Measurements from ENCODE around the gene GBX1.

The GBX1 gene

DNA sequence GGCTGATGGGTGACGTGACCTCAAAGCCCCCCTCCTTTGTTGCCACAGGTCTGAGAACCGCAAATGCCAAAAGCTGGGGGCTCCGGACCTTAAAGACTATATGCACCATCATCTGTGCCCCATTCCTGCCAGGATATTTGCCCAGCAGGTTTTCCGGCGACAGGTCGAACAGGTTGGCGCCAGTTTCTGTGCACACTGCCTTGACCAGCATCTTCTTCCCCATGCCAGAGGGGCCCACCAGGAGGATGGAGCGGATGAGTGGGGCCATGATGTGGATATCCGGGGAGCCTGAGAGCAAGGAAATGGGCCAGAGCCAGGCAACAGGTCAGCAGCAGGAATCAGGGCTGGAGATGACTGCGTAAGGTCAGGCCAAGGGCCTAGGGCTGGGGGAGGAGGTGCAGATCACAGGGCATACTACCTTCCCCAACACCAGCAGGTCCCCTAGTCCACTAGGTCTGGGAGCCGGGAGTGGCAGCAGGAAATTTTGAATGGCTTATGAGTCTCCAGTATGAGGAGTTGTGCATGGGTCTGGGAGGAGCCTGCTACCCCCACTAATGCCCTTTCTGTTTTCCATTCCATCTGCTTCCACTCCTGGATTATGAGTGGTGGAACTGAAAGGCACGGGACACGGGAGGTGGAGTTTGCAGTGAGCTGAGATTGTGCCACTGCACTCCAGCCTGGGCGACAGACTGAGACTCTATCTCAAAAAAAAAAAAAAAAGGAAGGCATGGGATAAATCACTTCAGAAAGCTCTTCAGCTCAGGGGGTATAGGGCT, 25.9 kb upstream of the GBX1 start:
- DNase-seq = no peak

DNA sequence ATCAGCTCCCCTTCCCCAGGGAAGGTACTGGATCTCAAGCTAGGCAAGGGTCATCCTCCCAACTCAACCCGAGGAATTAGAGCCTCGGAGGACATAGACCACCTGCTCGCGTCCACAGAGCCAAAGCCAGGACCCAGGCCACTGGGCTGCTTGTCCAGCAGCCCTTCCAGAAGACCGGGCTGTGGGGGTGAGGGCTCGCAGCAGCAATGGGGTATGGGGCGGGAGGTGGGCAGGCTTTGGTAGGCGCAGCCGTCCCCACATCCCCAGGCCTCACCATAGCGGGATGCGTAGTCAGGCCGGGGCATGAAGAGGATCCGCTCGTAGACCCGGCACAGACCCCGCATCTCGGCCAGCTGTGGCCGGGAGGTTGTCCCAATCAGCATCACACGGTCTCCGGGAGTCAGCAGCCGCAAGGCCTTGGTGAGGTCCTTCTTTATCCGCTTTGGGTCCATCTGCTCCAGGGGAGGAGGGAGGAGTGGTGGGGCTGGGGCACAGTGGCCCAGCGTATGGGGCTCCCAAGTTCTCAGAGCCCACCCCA, 24.6 kb upstream of the GBX1 start:
- no peak for DNase-seq

- no peak for DNase-seq
Observed at GRCh38 chr7:151191544-151191943, 24.1 kb upstream of the GBX1 start.

GRCh38 chr7:151189038-151189437, 21.5 kb upstream of the GBX1 start:
- no peak for DNase-seq

GRCh38 chr7:151188252-151188542, 20.7 kb upstream of the GBX1 start:
- no peak for DNase-seq

DNA sequence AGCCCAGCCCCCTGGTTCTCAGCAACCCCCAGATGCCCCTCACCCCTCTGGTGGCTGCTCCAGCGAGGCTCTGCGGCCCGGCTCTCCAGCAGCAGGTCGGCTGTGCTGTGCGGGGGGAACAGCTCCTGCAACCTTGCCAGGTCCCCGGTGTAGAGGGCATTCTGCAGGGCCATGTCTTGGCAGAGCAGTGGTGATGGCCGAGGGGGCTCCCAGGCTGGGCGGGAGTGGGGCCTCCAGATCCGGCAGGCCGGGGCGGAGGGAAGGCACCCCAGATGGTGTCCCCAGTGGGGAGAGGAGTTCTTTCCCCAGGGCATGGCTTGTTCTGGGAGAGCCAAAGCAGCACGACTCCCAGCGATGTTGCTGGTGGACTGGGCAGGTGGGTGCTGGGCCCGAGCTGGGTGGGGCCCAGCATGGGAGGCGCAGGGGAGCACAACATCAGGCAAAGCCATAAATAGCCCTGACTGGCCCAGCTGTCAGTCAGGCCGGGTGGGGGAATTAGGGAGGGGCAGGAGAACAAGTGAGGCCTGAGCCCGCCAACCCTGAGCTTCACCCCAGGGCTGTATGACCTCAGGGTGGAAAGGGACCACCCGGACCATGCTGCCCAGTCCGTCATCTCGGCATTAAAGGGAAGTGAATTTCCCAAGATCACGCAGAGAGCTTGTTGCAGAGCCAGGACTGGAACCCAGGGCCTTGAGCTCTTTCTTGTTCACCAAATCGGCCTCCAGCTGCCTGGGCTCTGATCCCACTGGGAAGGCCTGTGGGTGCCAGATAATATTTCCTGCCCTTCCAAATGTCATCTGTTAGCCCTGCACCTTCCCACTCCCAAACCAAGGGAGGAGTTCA, 20.1 kb upstream of the GBX1 start:
- DNase-seq = no peak

- no peak for DNase-seq
Observed at GRCh38 chr7:151186640-151187408, 19.3 kb upstream of the GBX1 start, which contains the start of gene ASB10. ASB10 (minus strand) TSS chr7:151187250; CDS start chr7:151187130, 120 bp downstream.

GRCh38 chr7:151185762-151186639, 18.5 kb upstream of the GBX1 start:
- no peak for DNase-seq

DNA sequence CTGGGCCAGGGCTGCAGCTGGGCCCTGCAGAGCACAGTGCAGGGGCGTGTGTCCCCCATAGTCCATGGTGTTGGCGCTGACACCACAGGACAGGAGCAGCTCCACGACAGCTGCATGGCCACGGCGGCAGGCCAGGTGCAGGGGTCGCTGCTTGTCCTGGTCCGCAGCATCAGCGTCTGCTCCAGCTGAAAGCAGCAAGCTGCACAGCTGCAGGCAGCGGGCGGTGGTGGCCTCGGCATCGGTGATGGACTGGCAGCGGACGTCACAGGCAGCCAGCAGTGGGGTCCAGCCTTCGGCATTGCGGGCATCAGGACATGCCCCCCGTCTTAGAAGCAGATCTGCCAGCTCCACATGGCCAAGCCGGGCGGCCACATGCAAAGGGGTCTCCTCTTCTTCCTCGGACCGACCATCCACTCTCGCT, 13.5 kb upstream of the GBX1 start:
- no peak for DNase-seq

- DNase-seq = no peak
Observed at GRCh38 chr7:151179946-151180345, 12.5 kb upstream of the GBX1 start.

DNA sequence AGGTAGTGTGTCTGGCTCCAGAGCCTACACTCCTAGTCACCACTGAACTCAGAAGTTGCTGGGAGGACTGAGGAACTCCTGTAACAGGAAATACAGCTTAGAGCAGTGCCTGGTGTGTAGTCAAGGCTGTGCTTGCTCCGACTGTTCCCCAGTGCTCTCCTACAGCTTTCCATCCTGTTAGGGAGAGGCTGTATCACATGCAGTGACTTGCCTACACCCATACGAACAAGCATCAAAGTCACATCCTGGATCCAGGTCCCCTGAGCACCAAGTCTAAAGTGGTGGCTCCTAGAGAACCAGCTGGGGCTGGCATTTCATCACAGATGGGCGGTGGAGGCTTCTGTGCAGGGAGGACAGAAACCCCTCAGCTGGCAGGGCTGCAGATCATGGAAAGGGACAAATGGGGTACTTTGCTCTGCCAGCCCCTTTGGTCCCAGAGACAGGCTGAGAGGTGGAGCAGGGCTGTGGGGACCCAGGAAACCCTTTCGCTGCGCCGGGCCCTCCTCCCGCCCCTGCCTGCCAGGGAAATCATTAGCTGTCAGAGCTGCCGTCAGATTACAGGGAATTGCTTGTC, 11.9 kb upstream of the GBX1 start:
- no peak for DNase-seq

DNA sequence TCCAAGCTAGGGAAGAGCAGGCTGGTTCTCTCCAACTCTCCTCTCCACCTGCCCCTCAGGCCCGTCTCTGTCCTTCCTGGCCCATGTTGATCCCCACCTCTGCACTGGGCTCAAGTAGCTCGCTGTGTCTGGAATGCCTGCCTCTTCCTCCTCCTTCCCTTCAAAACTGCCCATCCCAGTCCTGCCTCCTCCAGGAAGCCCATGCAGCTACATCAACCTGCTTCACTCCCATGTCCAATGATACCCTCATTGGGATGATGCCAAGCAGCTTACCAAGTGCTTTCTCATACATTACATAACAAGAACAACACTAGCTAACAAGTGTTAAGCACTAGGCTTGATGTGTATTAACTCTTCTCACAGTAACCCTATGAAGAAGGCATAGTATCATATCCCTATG, 11.3 kb upstream of the GBX1 start:
- no peak for DNase-seq

DNA sequence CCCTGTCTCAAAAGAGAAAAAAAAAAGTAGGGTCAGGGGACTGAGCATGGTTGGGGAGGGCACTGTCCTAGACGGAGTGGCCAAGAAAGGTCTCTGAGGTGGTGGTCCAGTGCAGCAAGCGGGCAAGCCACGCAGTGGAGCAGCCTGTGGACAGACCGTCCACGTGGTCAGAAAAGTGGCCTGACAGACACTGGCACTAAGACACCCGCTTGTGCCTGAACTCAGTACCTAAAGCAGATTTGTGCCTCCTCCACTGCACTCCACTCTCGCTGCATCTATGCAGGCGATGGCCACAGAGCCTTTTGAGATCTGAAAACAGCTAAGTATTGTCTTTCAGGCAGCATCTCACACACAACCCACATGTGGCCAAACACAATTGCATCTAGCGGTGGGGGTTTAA, 10.7 kb upstream of the GBX1 start:
- DNase-seq = no peak

DNA sequence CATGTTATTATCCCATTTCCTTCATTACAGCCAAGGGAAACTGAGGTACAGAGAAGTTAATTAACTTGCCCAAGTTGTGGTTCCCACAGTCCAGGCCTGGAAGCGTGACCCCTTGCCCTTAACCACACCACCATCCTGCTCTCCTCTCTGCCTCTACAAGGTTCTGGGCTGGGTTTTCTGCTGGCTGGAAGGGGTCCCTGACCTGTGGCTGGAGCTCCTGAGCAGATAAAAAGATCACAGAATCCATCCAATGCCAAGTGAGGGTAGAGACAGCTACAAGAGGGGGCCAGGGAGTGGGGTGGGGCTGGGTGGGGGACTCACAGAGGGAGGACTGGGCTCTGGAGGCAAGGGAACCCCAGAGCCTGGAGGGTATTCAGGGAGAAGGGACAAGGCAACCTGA, 9.8 kb upstream of the GBX1 start:
- no peak for DNase-seq

GRCh38 chr7:151176401-151176800, 8.9 kb upstream of the GBX1 start:
- no peak for DNase-seq

DNA sequence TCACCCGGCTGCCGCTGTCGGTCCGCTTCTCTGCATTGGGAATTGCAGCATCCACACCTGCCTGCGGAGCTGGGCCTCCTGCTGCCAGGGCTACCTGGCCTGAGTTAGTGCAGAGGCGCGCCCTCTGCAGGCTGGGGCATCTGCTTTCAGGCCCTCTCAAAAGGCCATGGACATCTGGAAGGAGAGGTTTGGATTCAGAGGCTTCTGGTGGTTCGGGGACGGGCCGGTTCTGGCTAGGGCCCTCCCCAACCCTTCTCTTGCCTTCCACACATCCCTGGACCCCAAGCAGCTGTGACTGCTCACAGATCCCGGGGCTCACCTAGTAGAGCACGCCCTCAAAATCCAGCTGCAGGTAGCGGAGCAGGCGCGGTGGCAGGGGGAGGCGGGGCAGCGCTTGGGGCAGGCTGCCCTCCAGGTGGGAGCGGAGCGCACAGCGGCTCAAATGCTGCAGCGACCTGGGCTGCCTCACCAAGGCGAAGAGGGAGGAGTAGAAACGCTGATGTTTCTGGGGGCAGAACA, 8.4 kb upstream of the GBX1 start:
- DNase-seq = no peak

- no peak for DNase-seq
Observed at GRCh38 chr7:151175047-151175792, 7.7 kb upstream of the GBX1 start.

DNA sequence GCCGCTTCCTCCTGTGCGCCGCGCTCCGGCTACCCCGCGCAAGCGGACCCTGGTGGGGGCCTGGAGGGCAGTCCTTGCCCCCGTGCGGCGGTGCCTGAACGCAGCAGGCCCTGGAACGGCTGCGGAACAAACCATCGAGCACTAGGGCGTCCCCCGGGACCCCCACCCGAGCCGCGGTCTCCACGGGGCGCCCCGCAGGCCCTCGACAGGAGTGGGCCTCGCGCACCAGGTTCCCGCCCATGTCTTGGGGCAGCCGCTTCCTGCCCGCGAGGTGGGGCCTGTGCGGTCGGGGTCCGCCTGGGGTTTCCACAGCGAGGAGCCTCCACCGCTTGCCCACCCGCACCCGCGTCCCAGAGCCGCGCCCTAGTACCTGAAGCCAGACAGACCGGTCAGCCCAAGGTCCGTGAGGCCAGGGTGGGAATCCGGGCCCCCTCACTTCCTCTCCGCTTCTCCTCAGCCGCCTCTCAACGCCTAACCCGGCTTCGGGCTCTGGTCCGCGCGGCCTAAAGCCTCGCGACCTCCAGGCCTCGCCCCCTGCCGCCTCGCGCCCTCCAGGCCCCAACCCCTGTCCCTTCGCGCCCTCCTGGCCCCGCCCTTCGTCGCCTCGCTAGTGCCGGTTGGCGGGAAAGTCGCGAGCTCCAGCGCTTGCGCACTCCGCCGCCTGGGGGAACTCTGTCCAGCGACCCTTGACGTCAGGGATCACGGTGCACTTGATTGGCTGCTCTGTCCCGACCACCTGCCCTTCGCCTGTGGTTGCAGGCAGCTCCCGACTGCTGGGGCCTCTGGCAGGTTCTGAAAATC, 7.0 kb upstream of the GBX1 start:
- DNase-seq = no peak

GRCh38 chr7:151173386-151174245, 6.1 kb upstream of the GBX1 start:
- DNase-seq = no peak

Data from effector CD4-positive, alpha-beta T cell (primary cell).